Occipital lobe (tissue), 2 donors: Measurements from ENCODE around the gene TMEM176A. TPM values are rescaled to one million over a fixed set of nuclear protein-coding genes. Genes with fewer than 3 reads are reported as not detected.
"Not testable (repeated sequence)": the region's sequence is repeated elsewhere in the genome, so short reads cannot be mapped to it uniquely, and the experiment has no call there.

Source experiments
- DNase-seq: peaks from one replicate; lab custom pipeline; 2025; lab: John Stamatoyannopoulos, UW
- total RNA-seq: library from RNA; depleted of rRNA; stranded (reverse); fragments of >200 nt; gene quantifications from one replicate; pipeline ENCODE4 v1.2.3, GENCODE V29; 2014

The TMEM176A gene, protein sequence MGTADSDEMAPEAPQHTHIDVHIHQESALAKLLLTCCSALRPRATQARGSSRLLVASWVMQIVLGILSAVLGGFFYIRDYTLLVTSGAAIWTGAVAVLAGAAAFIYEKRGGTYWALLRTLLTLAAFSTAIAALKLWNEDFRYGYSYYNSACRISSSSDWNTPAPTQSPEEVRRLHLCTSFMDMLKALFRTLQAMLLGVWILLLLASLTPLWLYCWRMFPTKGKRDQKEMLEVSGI
- 0.47 TPM for total RNA-seq

DNA sequence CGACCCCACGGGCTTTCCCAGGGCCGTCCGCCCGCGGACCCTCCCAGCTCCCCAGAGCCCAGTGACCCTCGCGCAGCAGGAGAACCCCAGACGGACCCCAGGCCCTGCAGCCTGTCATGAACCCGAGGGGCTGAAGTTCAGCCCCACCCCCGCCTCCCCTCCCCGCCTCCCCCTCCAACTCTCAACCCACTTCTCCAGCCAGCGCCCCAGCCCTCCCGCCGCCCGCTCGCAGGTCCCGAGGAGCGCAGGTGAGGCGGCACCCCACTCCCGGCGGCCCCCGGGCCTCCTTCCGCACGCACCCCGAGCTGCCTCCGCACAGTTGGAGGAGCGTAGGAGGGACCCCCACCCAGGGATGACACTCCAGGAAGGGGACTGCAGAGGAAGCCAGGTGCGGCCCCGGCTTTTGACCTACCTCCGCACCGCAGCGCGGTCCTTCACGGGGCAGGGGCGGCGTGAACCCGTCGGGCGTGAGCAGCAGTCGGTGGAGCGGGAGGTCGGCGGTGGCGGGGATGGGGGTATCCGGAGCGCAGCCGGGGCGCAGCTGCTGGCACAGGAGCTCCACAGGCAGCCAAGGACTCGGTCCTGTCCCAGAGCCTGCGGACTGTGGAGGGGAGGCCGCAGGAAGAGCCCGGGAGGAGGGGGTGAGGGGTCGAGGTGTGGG lies at the start of gene TMEM176A:
TMEM176A (plus strand) TSS at position 189 of the 661 bp plus-strand sequence. CDS start 782 bp downstream, outside the sequence.
- no peak for DNase-seq

DNA sequence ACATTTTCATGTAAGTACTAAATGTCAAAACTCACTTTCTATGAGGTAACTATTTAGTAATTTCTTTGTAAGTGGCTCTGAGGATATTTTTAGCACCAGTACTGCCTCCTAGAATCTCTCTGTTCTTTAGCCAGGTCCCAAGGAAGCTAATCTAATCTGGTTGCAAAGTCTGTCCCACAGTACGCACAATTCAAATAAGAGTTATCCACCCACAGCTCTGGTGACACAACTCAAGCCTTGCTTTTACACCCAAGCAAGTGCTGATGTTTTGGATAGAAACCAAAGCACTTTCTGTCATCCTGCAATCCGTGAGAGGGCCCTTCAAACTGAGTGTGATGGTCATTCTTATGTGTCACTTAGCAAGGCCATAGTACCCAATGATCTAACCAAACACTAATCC lies 48.9 kb upstream of the TMEM176A start:
- no peak for DNase-seq

GRCh38 chr7:150753239-150753638 lies 47.3 kb upstream of the TMEM176A start:
- DNase-seq: no peak

- no peak for DNase-seq
These were observed 46.6 kb upstream of the TMEM176A start for GRCh38 chr7:150753826-150754603.

- no peak for DNase-seq
These were observed 45.6 kb upstream of the TMEM176A start for GRCh38 chr7:150754951-150755350.

DNA sequence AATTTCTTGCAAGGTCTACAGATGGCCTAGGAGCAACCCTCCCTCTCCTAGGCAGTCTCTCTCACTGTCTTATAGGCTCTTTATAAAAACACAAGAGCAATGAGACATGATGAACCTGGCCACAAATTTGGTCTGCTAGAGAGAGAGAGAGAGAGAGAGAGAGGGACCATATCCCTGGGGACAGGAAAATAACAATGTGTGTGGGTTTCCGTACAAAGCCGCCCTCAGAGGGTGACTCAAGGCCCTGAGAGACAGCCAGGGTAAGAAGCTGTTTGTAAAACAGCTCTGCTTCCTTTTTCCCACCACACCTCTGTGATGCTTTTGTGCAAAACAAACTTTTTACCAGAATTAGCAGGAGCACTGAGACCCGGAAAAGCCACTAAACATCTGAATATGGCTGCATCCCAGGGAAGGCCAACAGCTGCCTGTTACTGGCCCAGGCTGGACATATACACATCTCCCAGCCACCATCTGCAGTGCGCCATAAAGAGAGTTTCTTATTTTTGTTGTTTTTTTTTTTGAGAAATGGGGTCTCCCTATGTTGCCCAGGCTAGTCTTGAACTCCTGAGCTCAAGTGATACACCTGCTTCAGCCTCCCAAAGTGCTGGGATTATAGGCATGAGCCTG lies 45.0 kb upstream of the TMEM176A start:
- no peak for DNase-seq

GRCh38 chr7:150756166-150756565 lies 44.4 kb upstream of the TMEM176A start:
- DNase-seq: no peak

DNA sequence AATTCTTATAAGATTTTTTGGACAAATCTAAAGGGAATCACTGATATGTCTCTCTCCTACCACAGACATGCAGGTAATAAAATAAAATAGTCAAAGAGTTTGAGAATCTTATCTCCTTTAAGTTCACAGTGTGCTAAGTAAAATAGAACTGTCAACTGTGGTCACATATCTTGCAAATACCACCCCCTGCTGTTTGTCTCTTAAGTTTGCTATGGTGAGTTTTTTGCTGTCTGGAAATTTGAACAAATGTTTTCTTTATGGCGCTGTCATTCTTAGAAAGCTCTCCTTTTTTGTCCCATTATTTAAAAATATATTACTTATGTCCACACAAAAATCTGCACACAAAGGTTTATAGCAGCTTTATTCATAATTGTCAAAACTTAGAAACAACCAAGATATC lies 43.7 kb upstream of the TMEM176A start:
- DNase-seq: no peak

DNA sequence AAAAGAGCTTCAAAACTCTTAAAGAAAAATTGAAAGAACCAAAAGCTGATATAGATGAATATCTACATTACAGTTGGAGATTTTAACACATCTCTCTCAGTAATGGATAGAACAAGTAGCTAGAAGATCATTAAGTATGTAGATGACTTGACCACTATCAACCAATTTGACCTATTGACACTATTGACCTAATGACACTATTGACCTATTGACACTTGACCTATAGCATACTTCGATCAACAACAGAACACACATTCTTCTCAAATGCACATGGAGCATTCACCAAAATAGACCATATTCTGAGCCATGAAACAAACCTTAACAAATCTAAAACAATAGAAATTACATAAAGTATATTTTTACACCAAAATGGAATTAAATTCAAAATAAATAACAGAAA lies 41.1 kb upstream of the TMEM176A start:
- no peak for DNase-seq

- no peak for DNase-seq
These were observed 34.2 kb upstream of the TMEM176A start for GRCh38 chr7:150766334-150766709.

DNA sequence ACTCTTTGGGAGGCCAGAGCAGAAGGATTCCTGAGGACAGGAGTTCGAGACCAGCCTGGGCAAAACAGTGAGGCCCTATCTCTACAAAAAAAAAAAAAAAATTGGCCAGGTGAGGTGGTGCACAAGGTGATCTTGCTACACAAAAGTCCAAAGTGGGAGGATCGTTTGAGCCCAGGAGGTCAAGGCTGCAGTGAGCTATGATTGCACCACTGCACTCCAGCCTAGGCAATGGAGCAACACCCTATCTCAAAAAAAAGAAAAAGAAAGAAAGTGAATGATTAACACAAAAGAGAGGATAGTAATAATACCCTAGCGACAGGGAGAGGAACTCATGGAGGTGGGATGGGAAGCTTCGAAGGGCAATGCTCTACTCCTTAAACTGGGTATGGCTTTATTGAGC lies 30.8 kb upstream of the TMEM176A start:
- no peak for DNase-seq

- not testable (repeated sequence) for DNase-seq
These were observed 26.4 kb upstream of the TMEM176A start for GRCh38 chr7:150774131-150774530.

GRCh38 chr7:150778014-150778737 lies 22.4 kb upstream of the TMEM176A start:
- DNase-seq: no peak

- peak; percentile 60 for DNase-seq
These were observed 21.7 kb upstream of the TMEM176A start for GRCh38 chr7:150778738-150779301.

GRCh38 chr7:150780292-150780691 lies 20.3 kb upstream of the TMEM176A start:
- no peak for DNase-seq

GRCh38 chr7:150781103-150781502 lies 19.5 kb upstream of the TMEM176A start:
- DNase-seq: no peak

DNA sequence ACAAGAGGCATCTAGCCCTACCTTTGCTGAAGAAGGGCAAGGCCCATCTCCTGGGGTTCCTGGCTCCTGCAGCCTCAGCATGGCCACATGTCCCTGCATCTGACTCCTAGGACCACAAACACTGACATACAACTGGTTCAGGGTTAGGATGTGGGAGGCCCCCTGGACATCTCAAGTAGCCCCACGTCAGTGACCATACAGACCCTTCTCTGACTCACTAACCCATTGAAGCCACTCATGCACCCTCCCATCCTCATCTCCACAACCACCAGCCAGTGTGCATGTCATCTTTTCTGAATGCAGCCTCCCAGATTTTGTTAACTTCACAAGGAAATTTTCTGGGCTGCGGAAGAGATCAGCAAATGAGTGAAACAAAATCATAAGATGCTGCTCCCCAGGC lies 18.6 kb upstream of the TMEM176A start:
- no peak for DNase-seq

- DNase-seq: no peak
These were observed 16.3 kb upstream of the TMEM176A start for GRCh38 chr7:150784120-150784736.

GRCh38 chr7:150784954-150785353 lies 15.6 kb upstream of the TMEM176A start:
- no peak for DNase-seq
